Endothelial cell of umbilical vein (primary cell): ENCODE results near the gene PPP1R12C. TPM values are rescaled to one million over a fixed set of nuclear protein-coding genes. Genes with fewer than 3 reads are reported as not detected.

Experiments
- BruUV-seq: library from RNA; stranded (reverse); fragments of 400-500 nt; replicated peaks from 2 replicates; lab custom pipeline; 2021; lab: Mats Ljungman, UMichigan
- CTCF ChIA-PET: fragments of 300-600, 350-600 bp; sonication (Branson Sonifier 250); formaldehyde crosslinking; loops from one replicate; lab custom pipeline; 2021; ENCODE audit warnings: antibody characterized with exemption, inconsistent platforms; lab: Charles Lee
- POLR2A ChIA-PET: fragments of 300-600, 350-600 bp; sonication (Branson Sonifier 250); formaldehyde crosslinking; loops from one replicate; lab custom pipeline; 2021; ENCODE audit warnings: antibody characterized with exemption, inconsistent platforms; lab: Charles Lee
- DNase-seq: peaks from one replicate; pipeline ENCODE4 v3.0.0-alpha.2; 2011; ENCODE audit warnings: low read depth, low spot score
- FAIRE-seq: peaks from 2 replicates; lab custom pipeline; 2011; peaks lifted over from hg19 to GRCh38; lab: Jason Lieb, UNC
- H2AFZ ChIP-seq: 2 replicates; pipeline ENCODE4 v1.6.0; 2012; ENCODE audit warnings: low read depth, low read length, control low read depth, inconsistent platforms
- H3K27ac ChIP-seq: 2 replicates; pipeline ENCODE4 v1.5.1; 2011; ENCODE audit warnings: low read depth, mild to moderate bottlenecking, control low read depth, low read length, moderate library complexity; ENCODE audit not compliant: insufficient read depth
- H3K27me3 ChIP-seq, 2 experiments: 2 replicates each; pipeline versions ENCODE4 v1.6.0 to v1.6.1; 2011; ENCODE audit warnings: low read length in 2 of 2, mixed read lengths in 1 of 2; ENCODE audit not compliant: control insufficient read depth in 2 of 2, insufficient read depth in 2 of 2
- H3K36me3 ChIP-seq, 2 experiments: 2 replicates in 1 of 2; 3 replicates in 1 of 2; pipeline ENCODE4 v1.5.1; 2011; ENCODE audit warnings: low read length in 2 of 2, mild to moderate bottlenecking in 1 of 2, moderate library complexity in 1 of 2; ENCODE audit not compliant: control insufficient read depth in 2 of 2, insufficient read depth in 2 of 2; ENCODE audit errors: extremely low read depth in 1 of 2
- H3K4me1 ChIP-seq: 3 replicates; pipeline ENCODE4 v1.5.1; 2011; ENCODE audit warnings: mild to moderate bottlenecking, low read length; ENCODE audit not compliant: control insufficient read depth, insufficient read depth; ENCODE audit errors: extremely low read depth
- H3K4me2 ChIP-seq: 2 replicates; pipeline ENCODE4 v1.6.1; 2011; ENCODE audit warnings: low read length, control low read depth, mixed read lengths; ENCODE audit not compliant: insufficient read depth
- H3K4me3 ChIP-seq, 3 experiments: fragments of 200-600 bp in 1 of 3; sonication (generic), shearing (Covaris generic) in 1 of 3; replicated peaks in 1 of 3; 2 replicates each; pipeline ENCODE4 v1.5.1; 2011 to 2016; ENCODE audit warnings: control low read depth in 3 of 3, low read length in 3 of 3, mild to moderate bottlenecking in 2 of 3, inconsistent platforms in 1 of 3, low read depth in 1 of 3, moderate library complexity in 1 of 3; ENCODE audit not compliant: insufficient read depth in 1 of 3
- H3K79me2 ChIP-seq: 2 replicates; pipeline ENCODE4 v1.6.0; 2012; ENCODE audit warnings: low read length, inconsistent platforms; ENCODE audit not compliant: control insufficient read depth, insufficient read depth
- H3K9ac ChIP-seq: replicated peaks from 2 replicates; pipeline ENCODE3; 2011; ENCODE audit warnings: low read length, control low read depth; ENCODE audit not compliant: insufficient read depth; ENCODE audit errors: extremely low read depth
- H3K9me1 ChIP-seq: replicated peaks from 3 replicates; pipeline ENCODE4 v1.6.0; 2011; ENCODE audit warnings: mild to moderate bottlenecking, low read length; ENCODE audit not compliant: control insufficient read depth, insufficient read depth; ENCODE audit errors: extremely low read depth
- H3K9me3 ChIP-seq: replicated peaks from 2 replicates; pipeline ENCODE4 v1.5.1; 2012; ENCODE audit warnings: low read length, inconsistent platforms; ENCODE audit not compliant: control insufficient read depth, insufficient read depth
- H4K20me1 ChIP-seq: replicated peaks from 2 replicates; pipeline ENCODE3; 2011; ENCODE audit warnings: mild to moderate bottlenecking, low read length; ENCODE audit not compliant: control insufficient read depth, insufficient read depth; ENCODE audit errors: extremely low read depth
- EZH2 ChIP-seq: IDR thresholded peaks from 2 replicates; pipeline ENCODE4 v1.6.1; 2012; ENCODE audit warnings: borderline replicate concordance, low read depth, mild to moderate bottlenecking, moderate library complexity, low read length, inconsistent platforms; ENCODE audit not compliant: severe bottlenecking
- MAX ChIP-seq: IDR thresholded peaks from 2 replicates; pipeline ENCODE4 v1.6.1; 2011; ENCODE audit not compliant: insufficient read depth, insufficient read length
- POLR2A ChIP-seq: IDR thresholded peaks from 2 replicates; pipeline ENCODE4 v1.6.1; 2012; ENCODE audit warnings: low read depth, mild to moderate bottlenecking, control low read depth, low read length
- POLR2AphosphoS5 ChIP-seq: IDR thresholded peaks from 2 replicates; pipeline ENCODE4 v1.6.1; 2012; ENCODE audit warnings: low read depth, mild to moderate bottlenecking, control low read depth, low read length, moderate library complexity; ENCODE audit not compliant: insufficient read depth
- dilution Hi-C: fragments of 300-500 bp; cut with MboI; formaldehyde crosslinking; loops from one replicate; pipeline ENCODE4 v1.15.0; 2019; ENCODE audit warnings: low sequenced_read_pairs; ENCODE audit not compliant: extremely low pct_ligation_motif_present
- intact Hi-C: fragments of 100-400 bp; cut with micrococcal nuclease; formaldehyde crosslinking; loops from one replicate; pipeline ENCODE4 v1.10.0; 2022
- polyA plus RNA-seq, 4 experiments: library from polyadenylated mRNA; depleted of rRNA in 3 of 4; stranded (reverse) in 3 of 4; unstranded in 1 of 4; fragments of >200 nt; gene quantifications; 2 replicates each; pipeline versions ENCODE4 v1.2.1 to v1.2.3, GENCODE V29; 2011 to 2012; ENCODE audit warnings: missing spikeins in 1 of 4
- total RNA-seq: library from RNA; stranded (reverse); gene quantifications from 2 replicates; pipeline ENCODE4 v1.2.3, GENCODE V29; 2021

The PPP1R12C gene
- total and polyA plus RNA-seq, 2 donors (not counting 3 experiments of a cell fraction or from before 2014, with no cell fraction given), result 69.5 to 149 TPM

GRCh38 chr19:55157064-55157908 lies 39.8 kb upstream of the PPP1R12C start, which contains the start of gene TNNI3:
TSS of gene TNNI3 (minus strand) at chr19:55157732. CDS start at chr19:55157589, 143 bp downstream.
- FAIRE-seq (no peak), DNase-seq (no peak)
- no peak for TF ChIP-seq POLR2AphosphoS5
- no peak for TF ChIP-seq EZH2
- no peak for TF ChIP-seq POLR2A
- TF ChIP-seq MAX, result no peak
- no peak within 1 kb of the TSS for H3K9ac ChIP-seq
- H3K4me1 ChIP-seq, result no peaks in the 10 kb centered on the region
- no peaks in the 10 kb centered on the region for H3K79me2 ChIP-seq
- H3K9me1 ChIP-seq, result no peaks in the 10 kb centered on the region
- H2AFZ ChIP-seq, result no peak within 1 kb of the TSS
- H3K36me3 ChIP-seq, result no peaks in the 10 kb centered on the region
- CTCF ChIA-PET, result interaction anchor here (1.3 to 4.6 kb wide), 2 partner anchors 9 to 15 kb away, joined by 3 to 64 read pairs; partner anchors contain the start of gene DNAAF3
- no peaks in the 10 kb centered on the region for H3K9me3 ChIP-seq
- no peaks in the 10 kb centered on the region for H4K20me1 ChIP-seq
- H3K27ac ChIP-seq, result no peak within 1 kb of the TSS
- no TSS peak for BruUV-seq
- intact Hi-C loops (no loop called here), dilution Hi-C loops (no loop called here)
- POLR2A ChIA-PET, result no interaction called here
- H3K4me2 ChIP-seq, result no peak within 1 kb of the TSS
- peaks cover 12 to 16% of the 10 kb centered on the region in 2 experiments for H3K27me3 ChIP-seq
- no peak within 1 kb of the TSS for H3K4me3 ChIP-seq
